Endothelial cell of umbilical vein (primary cell): ENCODE results near the gene TCIRG1.

ENCODE experiments used
- EZH2 ChIP-seq: IDR thresholded peaks from 2 replicates; pipeline ENCODE4 v1.6.1; 2012; ENCODE audit warnings: borderline replicate concordance, low read depth, mild to moderate bottlenecking, moderate library complexity, low read length, inconsistent platforms; ENCODE audit not compliant: severe bottlenecking
- GATA2 ChIP-seq: IDR thresholded peaks from 2 replicates; pipeline ENCODE4 v1.7.0; 2011; ENCODE audit warnings: low read depth, mild to moderate bottlenecking, moderate library complexity, mixed read lengths, low read length; ENCODE audit not compliant: insufficient read length, insufficient read depth
- JUN ChIP-seq: IDR thresholded peaks from 2 replicates; pipeline ENCODE4 v1.6.1; 2011; ENCODE audit warnings: borderline replicate concordance, low read depth; ENCODE audit not compliant: insufficient read length, insufficient read depth
- POLR2A ChIP-seq: IDR thresholded peaks from 2 replicates; pipeline ENCODE4 v1.6.1; 2012; ENCODE audit warnings: low read depth, mild to moderate bottlenecking, control low read depth, low read length
- POLR2AphosphoS5 ChIP-seq: IDR thresholded peaks from 2 replicates; pipeline ENCODE4 v1.6.1; 2012; ENCODE audit warnings: low read depth, mild to moderate bottlenecking, control low read depth, low read length, moderate library complexity; ENCODE audit not compliant: insufficient read depth
- TF ChIP-seq, protein P1 (sequence below): IDR thresholded peaks from 2 replicates; pipeline ENCODE4 v1.6.1; 2011; ENCODE audit not compliant: insufficient read depth, insufficient read length
- TF ChIP-seq, protein P2 (sequence below), 2 donors: IDR thresholded peaks; 1 replicate in 1 of 2; 2 replicates in 1 of 2; pipeline ENCODE4 v1.5.1; 2011; ENCODE audit warnings: low read length in 2 of 2, mild to moderate bottlenecking in 2 of 2, moderate library complexity in 2 of 2, control low read depth in 1 of 2, inconsistent platforms in 1 of 2, low read depth in 1 of 2; ENCODE audit not compliant: insufficient read depth in 1 of 2; ENCODE audit errors: extremely low read depth in 1 of 2

DNA sequence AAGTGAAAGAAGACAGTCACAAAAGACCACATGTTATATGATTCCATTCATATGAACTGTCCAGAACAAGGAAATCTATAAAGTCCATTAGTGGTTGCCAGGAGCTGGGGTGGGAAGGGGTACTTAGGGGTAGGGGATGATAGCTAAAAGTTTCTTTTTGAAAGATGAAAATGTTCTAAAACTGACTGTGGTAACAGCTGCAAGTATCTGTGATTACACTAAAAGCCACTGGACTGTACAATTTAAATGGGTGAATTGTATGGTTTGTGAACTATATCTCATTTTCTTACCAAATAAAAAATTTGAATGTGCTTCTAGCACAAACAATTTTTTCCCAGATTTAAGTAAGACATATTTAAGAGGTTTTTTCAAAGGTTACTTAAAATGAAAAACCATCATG, 60.2 kb downstream of the TCIRG1 start:
- TF ChIP-seq, protein P1, sequence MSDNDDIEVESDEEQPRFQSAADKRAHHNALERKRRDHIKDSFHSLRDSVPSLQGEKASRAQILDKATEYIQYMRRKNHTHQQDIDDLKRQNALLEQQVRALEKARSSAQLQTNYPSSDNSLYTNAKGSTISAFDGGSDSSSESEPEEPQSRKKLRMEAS = no peak
- TF ChIP-seq, protein P2, sequence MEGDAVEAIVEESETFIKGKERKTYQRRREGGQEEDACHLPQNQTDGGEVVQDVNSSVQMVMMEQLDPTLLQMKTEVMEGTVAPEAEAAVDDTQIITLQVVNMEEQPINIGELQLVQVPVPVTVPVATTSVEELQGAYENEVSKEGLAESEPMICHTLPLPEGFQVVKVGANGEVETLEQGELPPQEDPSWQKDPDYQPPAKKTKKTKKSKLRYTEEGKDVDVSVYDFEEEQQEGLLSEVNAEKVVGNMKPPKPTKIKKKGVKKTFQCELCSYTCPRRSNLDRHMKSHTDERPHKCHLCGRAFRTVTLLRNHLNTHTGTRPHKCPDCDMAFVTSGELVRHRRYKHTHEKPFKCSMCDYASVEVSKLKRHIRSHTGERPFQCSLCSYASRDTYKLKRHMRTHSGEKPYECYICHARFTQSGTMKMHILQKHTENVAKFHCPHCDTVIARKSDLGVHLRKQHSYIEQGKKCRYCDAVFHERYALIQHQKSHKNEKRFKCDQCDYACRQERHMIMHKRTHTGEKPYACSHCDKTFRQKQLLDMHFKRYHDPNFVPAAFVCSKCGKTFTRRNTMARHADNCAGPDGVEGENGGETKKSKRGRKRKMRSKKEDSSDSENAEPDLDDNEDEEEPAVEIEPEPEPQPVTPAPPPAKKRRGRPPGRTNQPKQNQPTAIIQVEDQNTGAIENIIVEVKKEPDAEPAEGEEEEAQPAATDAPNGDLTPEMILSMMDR (IDR thresholded peaks at IDR 0.05; ENCODE audit: extremely low read depth in 1 of 2, insufficient read depth in 1 of 2, low read depth in 1 of 2, low read length in 2 of 2) = no peak
- TF ChIP-seq EZH2 = no peak
- no peak for TF ChIP-seq POLR2A
- TF ChIP-seq GATA2 = no peak
- no peak for TF ChIP-seq POLR2AphosphoS5
- no peak for TF ChIP-seq JUN
